GM23248 (cell line): Measurements from ENCODE around the gene CHD3.

ENCODE experiments used
- EZH2 ChIP-seq: fragments of 200-600 bp; sonication (generic); IDR thresholded peaks from 2 replicates; pipeline ENCODE4 v1.6.1; 2018; ENCODE audit warnings: antibody characterized with exemption, mild to moderate bottlenecking; ENCODE audit not compliant: insufficient read depth, poor library complexity, severe bottlenecking
- EZH2phosphoT487 ChIP-seq: fragments of 200-600 bp; sonication (generic); IDR thresholded peaks from 2 replicates; pipeline ENCODE4 v1.6.1; 2018; ENCODE audit warnings: antibody characterized with exemption, moderate library complexity, mild to moderate bottlenecking, low read depth; ENCODE audit not compliant: insufficient read depth

DNA sequence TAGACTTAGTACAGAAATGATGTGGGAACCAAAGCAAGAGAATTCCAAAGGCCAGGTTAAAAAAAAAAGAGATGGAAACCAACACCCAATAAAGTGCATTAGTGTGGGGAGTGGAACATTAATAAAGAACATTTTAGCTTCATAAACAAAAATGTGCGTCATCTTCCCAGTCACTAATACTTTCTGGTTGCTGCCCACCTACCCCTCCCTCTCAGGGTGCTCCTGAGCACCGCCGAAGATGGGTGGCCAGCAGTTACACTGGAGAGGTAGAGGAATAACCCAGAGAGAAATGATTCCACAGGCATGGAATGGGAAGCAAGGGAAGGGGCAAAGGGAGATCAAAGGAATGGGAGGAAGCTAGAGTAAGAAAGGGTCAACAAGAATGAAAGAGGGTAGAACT, 6.0 kb upstream of the CHD3 start:
- TF ChIP-seq EZH2phosphoT487 = no peak
- TF ChIP-seq EZH2 = no peak
